SU-DHL-6 (cell line): ENCODE data around the gene PDCL3.

ENCODE experiments used
- H2AFZ ChIP-seq: fragments of 200-600 bp; sonication (generic); 2 replicates; pipeline ENCODE4 v1.6.1; 2014; ENCODE audit warnings: low read depth, mild to moderate bottlenecking, moderate library complexity, mixed read lengths, antibody characterized with exemption, low read length; ENCODE audit not compliant: severe bottlenecking
- H3F3A ChIP-seq: fragments of 200-600 bp; shearing (Covaris generic); 2 replicates; pipeline ENCODE4 v1.6.0; 2016; ENCODE audit warnings: antibody characterized with exemption, mild to moderate bottlenecking; ENCODE audit not compliant: insufficient read depth
- H3K27ac ChIP-seq: fragments of 200-600 bp; sonication (generic); 2 replicates; pipeline ENCODE4 v1.5.1; 2016; ENCODE audit warnings: low read depth, mild to moderate bottlenecking, low read length, moderate library complexity, mixed read lengths
- H3K27me3 ChIP-seq: fragments of 200-600 bp; sonication (generic), shearing (Covaris generic); 2 replicates; pipeline ENCODE4 v1.6.0; 2014; ENCODE audit warnings: mild to moderate bottlenecking, low read length
- H3K36me3 ChIP-seq: fragments of 200-600 bp; sonication (generic); 2 replicates; pipeline ENCODE4 v1.6.1; 2014; ENCODE audit warnings: mild to moderate bottlenecking, low read length, mixed read lengths
- H3K4me2 ChIP-seq: fragments of 300-600, 200-600 bp; shearing (Covaris generic), sonication (generic); 2 replicates; pipeline ENCODE4 v1.6.0; 2014; ENCODE audit warnings: low read length, low read depth, mild to moderate bottlenecking; ENCODE audit not compliant: poor library complexity, severe bottlenecking
- H3K4me3 ChIP-seq: fragments of 200-600 bp; sonication (generic); 2 replicates; pipeline ENCODE4 v1.5.1; 2014; ENCODE audit warnings: antibody characterized with exemption, low read length, mild to moderate bottlenecking, mixed read lengths; ENCODE audit not compliant: insufficient read depth, poor library complexity, severe bottlenecking
- H3K79me2 ChIP-seq: fragments of 200-600 bp; sonication (generic); 2 replicates; pipeline ENCODE4 v1.6.1; 2014; ENCODE audit warnings: mild to moderate bottlenecking, low read length, moderate library complexity; ENCODE audit not compliant: insufficient read depth
- H3K9ac ChIP-seq: fragments of 200-600 bp; sonication (generic); 2 replicates; pipeline ENCODE4 v1.7.0; 2014; ENCODE audit warnings: mild to moderate bottlenecking, low read length
- H3K9me2 ChIP-seq: fragments of 200-600 bp; sonication (generic); replicated peaks from 2 replicates; pipeline ENCODE4 v1.6.1; 2014; ENCODE audit warnings: low read length; ENCODE audit not compliant: insufficient read depth
- H3K9me3 ChIP-seq: fragments of 200-600 bp; sonication (generic); 2 replicates; pipeline ENCODE4 v1.6.1; 2014; ENCODE audit warnings: low read length, mixed read lengths; ENCODE audit not compliant: insufficient read depth
- H4K20me1 ChIP-seq: fragments of 200-600 bp; sonication (generic); 2 replicates; pipeline ENCODE4 v1.6.1; 2014; ENCODE audit warnings: low read depth, mild to moderate bottlenecking, antibody characterized with exemption, low read length, moderate library complexity, mixed read lengths
- CTCF ChIP-seq: fragments of 200-600 bp; sonication (generic); IDR thresholded peaks from one replicate; pipeline ENCODE4 v1.5.1; 2017; ENCODE audit warnings: antibody characterized with exemption, mild to moderate bottlenecking, low read length, moderate library complexity; ENCODE audit not compliant: insufficient read depth, poor library complexity, severe bottlenecking
- EZH2phosphoT487 ChIP-seq: fragments of 200-600 bp; sonication (generic), shearing (Covaris generic); conservative IDR thresholded peaks from 2 replicates; pipeline ENCODE4 v1.6.1; 2018; ENCODE audit warnings: mild to moderate bottlenecking, antibody characterized with exemption, low read length, moderate library complexity, mixed read lengths

PDCL3 gene

GRCh38 chr2:100535855-100536254 lies 26.9 kb upstream of the PDCL3 start:
- Histone ChIP-seq H3K27ac (no peak overlapping the region), H3K36me3 (no peaks in the 10 kb centered on the region), H3K4me2 (no peak overlapping the region), H3K27me3 (no peaks in the 10 kb centered on the region), H3K9ac (no peak overlapping the region), H3K79me2 (no peaks in the 10 kb centered on the region), H3F3A (no peaks in the 10 kb centered on the region), H3K9me3 (no peaks in the 10 kb centered on the region), H4K20me1 (no peaks in the 10 kb centered on the region), H3K9me2 (no peaks in the 10 kb centered on the region), H2AFZ (no peak overlapping the region), H3K4me3 (no peak overlapping the region)
- TF ChIP-seq CTCF (no peak), EZH2phosphoT487 (no peak)

GRCh38 chr2:100537918-100538317 lies 24.9 kb upstream of the PDCL3 start:
- Histone ChIP-seq H3K27me3 (no peaks in the 10 kb centered on the region), H4K20me1 (no peaks in the 10 kb centered on the region), H3K36me3 (no peaks in the 10 kb centered on the region), H3K79me2 (no peaks in the 10 kb centered on the region), H3K9me2 (no peaks in the 10 kb centered on the region), H3K4me3 (no peak overlapping the region), H3K9ac (no peak overlapping the region), H3K27ac (no peak overlapping the region), H3K4me2 (no peak overlapping the region), H2AFZ (no peak overlapping the region), H3K9me3 (no peaks in the 10 kb centered on the region), H3F3A (no peaks in the 10 kb centered on the region)
- no peak for TF ChIP-seq CTCF
- no peak for TF ChIP-seq EZH2phosphoT487

GRCh38 chr2:100539221-100539620 lies 23.6 kb upstream of the PDCL3 start:
- Histone ChIP-seq H3K36me3 (no peaks in the 10 kb centered on the region), H3K4me3 (no peak overlapping the region), H3K27ac (no peak overlapping the region), H2AFZ (no peak overlapping the region), H3K9ac (no peak overlapping the region), H3K79me2 (no peaks in the 10 kb centered on the region), H4K20me1 (no peaks in the 10 kb centered on the region), H3K4me2 (no peak overlapping the region), H3K9me2 (no peaks in the 10 kb centered on the region), H3K27me3 (no peaks in the 10 kb centered on the region), H3K9me3 (no peaks in the 10 kb centered on the region), H3F3A (no peaks in the 10 kb centered on the region)
- TF ChIP-seq EZH2phosphoT487 = no peak
- TF ChIP-seq CTCF = no peak

- Histone ChIP-seq H3K36me3 (no peaks in the 10 kb centered on the region), H3K9me2 (no peaks in the 10 kb centered on the region), H3F3A (no peaks in the 10 kb centered on the region), H3K4me3 (no peak overlapping the region), H2AFZ (no peak overlapping the region), H3K9ac (no peak overlapping the region), H3K27me3 (no peaks in the 10 kb centered on the region), H3K4me2 (no peak overlapping the region), H3K27ac (no peak overlapping the region), H3K9me3 (no peaks in the 10 kb centered on the region), H4K20me1 (no peaks in the 10 kb centered on the region), H3K79me2 (no peaks in the 10 kb centered on the region)
- no peak for TF ChIP-seq EZH2phosphoT487
- no peak for TF ChIP-seq CTCF
Measured at GRCh38 chr2:100541404-100541803, 21.4 kb upstream of the PDCL3 start.
